ENCODE measurements around the gene PRPF8. TPM values are rescaled to one million over a fixed set of nuclear protein-coding genes. Genes with fewer than 3 reads are reported as not detected.

PRPF8 gene
- total and polyA plus RNA-seq, 2 of the 13 experiments (the other 11 are each of a cell fraction or from before 2014, with no cell fraction given), result 112 to 179 TPM

DNA sequence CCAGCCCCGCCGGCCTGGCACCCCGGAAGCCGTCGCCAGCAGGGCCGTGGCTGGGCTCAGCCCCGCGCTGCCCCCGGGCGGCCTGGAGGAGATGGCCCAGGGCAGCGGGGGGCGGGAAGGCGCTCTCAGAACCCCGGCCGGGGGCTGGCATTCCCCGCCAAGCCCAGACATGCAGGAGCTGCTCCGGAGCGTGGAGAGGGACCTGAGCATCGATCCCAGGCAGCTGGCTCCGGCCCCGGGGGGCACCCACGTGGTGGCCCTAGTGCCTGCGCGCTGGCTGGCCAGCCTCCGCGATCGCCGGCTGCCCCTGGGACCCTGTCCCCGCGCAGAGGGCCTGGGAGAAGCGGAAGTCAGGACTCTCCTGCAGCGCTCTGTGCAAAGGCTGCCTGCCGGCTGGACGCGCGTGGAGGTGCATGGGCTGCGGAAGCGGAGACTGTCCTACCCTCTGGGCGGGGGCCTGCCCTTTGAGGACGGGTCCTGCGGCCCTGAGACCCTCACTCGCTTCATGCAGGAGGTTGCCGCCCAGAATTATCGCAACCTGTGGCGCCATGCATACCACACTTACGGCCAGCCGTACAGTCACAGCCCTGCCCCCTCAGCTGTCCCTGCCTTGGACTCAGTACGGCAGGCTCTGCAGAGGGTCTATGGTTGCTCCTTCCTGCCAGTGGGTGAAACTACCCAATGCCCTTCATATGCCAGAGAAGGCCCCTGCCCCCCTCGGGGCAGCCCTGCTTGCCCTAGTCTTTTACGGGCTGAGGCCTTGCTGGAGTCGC is 40.4 kb upstream of the PRPF8 start (continued):
- TF ChIP-seq DDIT3 (CRISPR knock-in tag; IDR thresholded peaks at IDR 0.05) (no peak), HINFP (CRISPR knock-in tag; IDR thresholded peaks at IDR 0.05; ENCODE audit: low read depth) (no peak), ZNF432 (CRISPR knock-in tag; IDR thresholded peaks at IDR 0.05; ENCODE audit: borderline replicate concordance) (no peak), XRCC5 (optimal IDR thresholded peaks at IDR 0.05; ENCODE audit: low read length) (no peak), ZFY (CRISPR knock-in tag; IDR thresholded peaks at IDR 0.05) (peak; percentile 70), NBN (conservative IDR thresholded peaks at IDR 0.05) (no peak), ZNF761 (CRISPR knock-in tag; conservative IDR thresholded peaks at IDR 0.05) (peak; percentile 68; the same call in 1 of the 2 replicates), GRHL1 (CRISPR knock-in tag; conservative IDR thresholded peaks at IDR 0.05) (no peak), ZNF20 (CRISPR knock-in tag; IDR thresholded peaks at IDR 0.05) (no peak), IRF9 (CRISPR knock-in tag; IDR thresholded peaks at IDR 0.05; ENCODE audit: borderline replicate concordance) (no peak), ZNF616 (CRISPR knock-in tag; IDR thresholded peaks at IDR 0.05; ENCODE audit: low read depth) (no peak), RCOR2 (CRISPR knock-in tag; IDR thresholded peaks at IDR 0.05) (no peak), MAFF (IDR thresholded peaks at IDR 0.05; ENCODE audit: low read depth, low read length) (no peak), CERS6 (CRISPR knock-in tag; IDR thresholded peaks at IDR 0.05) (no peak), TP53 (CRISPR knock-in tag; conservative IDR thresholded peaks at IDR 0.05) (no peak)
- TF ChIP-seq, protein P1, sequence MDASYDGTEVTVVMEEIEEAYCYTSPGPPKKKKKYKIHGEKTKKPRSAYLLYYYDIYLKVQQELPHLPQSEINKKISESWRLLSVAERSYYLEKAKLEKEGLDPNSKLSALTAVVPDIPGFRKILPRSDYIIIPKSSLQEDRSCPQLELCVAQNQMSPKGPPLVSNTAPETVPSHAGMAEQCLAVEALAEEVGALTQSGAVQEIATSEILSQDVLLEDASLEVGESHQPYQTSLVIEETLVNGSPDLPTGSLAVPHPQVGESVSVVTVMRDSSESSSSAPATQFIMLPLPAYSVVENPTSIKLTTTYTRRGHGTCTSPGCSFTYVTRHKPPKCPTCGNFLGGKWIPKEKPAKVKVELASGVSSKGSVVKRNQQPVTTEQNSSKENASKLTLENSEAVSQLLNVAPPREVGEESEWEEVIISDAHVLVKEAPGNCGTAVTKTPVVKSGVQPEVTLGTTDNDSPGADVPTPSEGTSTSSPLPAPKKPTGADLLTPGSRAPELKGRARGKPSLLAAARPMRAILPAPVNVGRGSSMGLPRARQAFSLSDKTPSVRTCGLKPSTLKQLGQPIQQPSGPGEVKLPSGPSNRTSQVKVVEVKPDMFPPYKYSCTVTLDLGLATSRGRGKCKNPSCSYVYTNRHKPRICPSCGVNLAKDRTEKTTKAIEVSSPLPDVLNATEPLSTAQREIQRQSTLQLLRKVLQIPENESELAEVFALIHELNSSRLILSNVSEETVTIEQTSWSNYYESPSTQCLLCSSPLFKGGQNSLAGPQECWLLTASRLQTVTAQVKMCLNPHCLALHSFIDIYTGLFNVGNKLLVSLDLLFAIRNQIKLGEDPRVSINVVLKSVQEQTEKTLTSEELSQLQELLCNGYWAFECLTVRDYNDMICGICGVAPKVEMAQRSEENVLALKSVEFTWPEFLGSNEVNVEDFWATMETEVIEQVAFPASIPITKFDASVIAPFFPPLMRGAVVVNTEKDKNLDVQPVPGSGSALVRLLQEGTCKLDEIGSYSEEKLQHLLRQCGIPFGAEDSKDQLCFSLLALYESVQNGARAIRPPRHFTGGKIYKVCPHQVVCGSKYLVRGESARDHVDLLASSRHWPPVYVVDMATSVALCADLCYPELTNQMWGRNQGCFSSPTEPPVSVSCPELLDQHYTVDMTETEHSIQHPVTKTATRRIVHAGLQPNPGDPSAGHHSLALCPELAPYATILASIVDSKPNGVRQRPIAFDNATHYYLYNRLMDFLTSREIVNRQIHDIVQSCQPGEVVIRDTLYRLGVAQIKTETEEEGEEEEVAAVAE (CRISPR knock-in tag; IDR thresholded peaks at IDR 0.05; ENCODE audit: borderline replicate concordance), result no peak
- TF ChIP-seq, protein P2, sequence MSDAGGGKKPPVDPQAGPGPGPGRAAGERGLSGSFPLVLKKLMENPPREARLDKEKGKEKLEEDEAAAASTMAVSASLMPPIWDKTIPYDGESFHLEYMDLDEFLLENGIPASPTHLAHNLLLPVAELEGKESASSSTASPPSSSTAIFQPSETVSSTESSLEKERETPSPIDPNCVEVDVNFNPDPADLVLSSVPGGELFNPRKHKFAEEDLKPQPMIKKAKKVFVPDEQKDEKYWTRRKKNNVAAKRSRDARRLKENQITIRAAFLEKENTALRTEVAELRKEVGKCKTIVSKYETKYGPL (CRISPR knock-in tag; IDR thresholded peaks at IDR 0.05), result no peak
- TF ChIP-seq, protein P3, sequence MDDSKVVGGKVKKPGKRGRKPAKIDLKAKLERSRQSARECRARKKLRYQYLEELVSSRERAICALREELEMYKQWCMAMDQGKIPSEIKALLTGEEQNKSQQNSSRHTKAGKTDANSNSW (CRISPR knock-in tag; IDR thresholded peaks at IDR 0.05; ENCODE audit: borderline replicate concordance), result peak; percentile 56; the same call in 1 of the 2 replicates
